GM19452 (cell line): Measurements from ENCODE around the gene CCNJL.
"Not testable (repeated sequence)": the region's sequence is repeated elsewhere in the genome, so short reads cannot be mapped to it uniquely, and the experiment has no call there.

ENCODE experiments used
- ATAC-seq: cut with Tn5 transposase; IDR thresholded peaks from one replicate; pipeline ENCODE4 v1.9.1; 2021; ENCODE audit not compliant: unreplicated experiment

The CCNJL gene

GRCh38 chr5:160263326-160263855 is 49.0 kb downstream of the CCNJL start:
- ATAC-seq: no peak

- no peak for ATAC-seq
Measured at GRCh38 chr5:160262151-160263074, 50.0 kb downstream of the CCNJL start.

- ATAC-seq: peak; percentile 58
Measured at GRCh38 chr5:160260881-160261815, 51.2 kb downstream of the CCNJL start.

DNA sequence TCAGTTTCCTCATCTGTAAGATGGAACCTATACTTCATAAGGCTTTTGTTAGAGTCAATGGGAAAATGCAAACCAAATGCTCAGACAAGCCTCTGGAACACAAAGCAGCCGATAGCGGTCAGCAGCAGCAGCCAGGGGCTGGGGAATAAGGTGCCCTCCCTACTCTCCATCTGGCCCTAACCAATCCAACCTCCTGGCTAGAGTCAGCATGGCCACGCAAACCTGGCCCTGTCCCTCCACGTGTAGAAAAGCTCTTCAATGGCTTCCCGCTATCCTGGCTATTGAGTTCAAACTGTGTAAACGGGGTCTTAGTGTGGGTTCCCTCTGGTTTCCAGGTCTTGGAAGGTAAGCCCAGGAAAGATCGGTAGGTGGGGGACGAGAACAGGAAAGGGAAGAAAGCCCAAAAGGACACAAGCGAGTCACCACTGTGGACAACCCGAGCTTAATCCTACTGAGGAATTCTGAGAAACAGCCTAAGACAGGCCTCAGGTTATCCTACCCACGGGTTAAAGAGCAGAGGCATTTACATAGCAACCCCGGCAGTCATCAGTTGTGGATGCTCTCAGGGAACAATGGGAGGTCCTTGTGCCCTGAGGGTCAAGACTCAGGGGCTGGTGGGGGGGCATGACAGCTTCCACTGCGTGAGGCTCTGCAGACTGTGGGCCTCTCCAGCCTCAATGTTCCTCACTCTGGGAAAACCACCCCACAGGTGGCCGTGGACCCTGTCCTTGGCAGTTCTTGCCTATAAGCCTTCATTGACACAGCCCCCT is 52.2 kb downstream of the CCNJL start:
- ATAC-seq: no peak

GRCh38 chr5:160259341-160259740 is 53.0 kb downstream of the CCNJL start:
- ATAC-seq: no peak

GRCh38 chr5:160254706-160255105 is 57.7 kb downstream of the CCNJL start:
- no peak for ATAC-seq

DNA sequence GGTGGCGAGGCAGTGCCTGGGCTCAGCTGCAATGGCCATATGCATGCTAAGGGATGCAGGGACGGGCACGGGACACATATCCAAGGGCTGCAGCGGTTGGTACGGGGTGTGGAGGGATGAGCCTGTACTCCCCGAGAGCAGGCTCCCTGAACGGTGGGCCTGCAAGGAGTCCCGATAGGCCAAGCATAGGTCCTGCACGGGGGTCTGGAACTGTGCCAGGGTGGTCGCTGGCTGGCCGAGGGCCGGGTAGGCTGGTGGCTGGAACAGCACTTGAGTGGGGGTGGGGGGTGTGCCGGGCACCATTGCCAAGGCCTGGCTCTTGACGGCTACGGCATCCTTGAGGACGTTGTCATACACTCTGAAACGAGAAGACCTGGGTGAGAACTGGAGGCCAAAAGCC is 58.9 kb downstream of the CCNJL start:
- no peak for ATAC-seq

DNA sequence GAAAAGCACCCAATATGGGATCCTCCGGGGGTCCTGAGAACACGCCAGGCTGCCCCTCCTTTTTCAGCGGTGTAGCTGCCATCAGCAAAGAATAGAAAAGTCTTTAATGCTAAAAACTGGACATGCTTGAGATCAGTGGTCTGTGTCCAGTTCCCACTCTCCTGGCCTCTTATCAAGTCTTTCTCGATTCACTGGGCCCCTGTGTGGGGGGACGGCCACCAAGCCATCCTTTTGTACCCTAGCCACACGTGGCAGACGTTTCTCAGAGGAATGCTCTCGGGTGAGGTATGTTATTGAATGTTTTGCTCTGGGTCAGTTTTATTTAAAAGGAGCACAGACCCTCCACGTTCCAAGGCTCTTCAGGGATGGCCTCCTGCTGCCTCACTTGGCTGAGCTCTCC is 59.4 kb downstream of the CCNJL start:
- ATAC-seq: no peak

GRCh38 chr5:160251406-160252155 is 60.8 kb downstream of the CCNJL start:
- ATAC-seq: no peak

- no peak for ATAC-seq
Measured at GRCh38 chr5:160250826-160251225, 61.5 kb downstream of the CCNJL start.

GRCh38 chr5:160250226-160250625 is 62.1 kb downstream of the CCNJL start:
- no peak for ATAC-seq

GRCh38 chr5:160249570-160249969 is 62.8 kb downstream of the CCNJL start:
- ATAC-seq: not testable (repeated sequence)

GRCh38 chr5:160245506-160246086 is 66.8 kb downstream of the CCNJL start:
- ATAC-seq: no peak

DNA sequence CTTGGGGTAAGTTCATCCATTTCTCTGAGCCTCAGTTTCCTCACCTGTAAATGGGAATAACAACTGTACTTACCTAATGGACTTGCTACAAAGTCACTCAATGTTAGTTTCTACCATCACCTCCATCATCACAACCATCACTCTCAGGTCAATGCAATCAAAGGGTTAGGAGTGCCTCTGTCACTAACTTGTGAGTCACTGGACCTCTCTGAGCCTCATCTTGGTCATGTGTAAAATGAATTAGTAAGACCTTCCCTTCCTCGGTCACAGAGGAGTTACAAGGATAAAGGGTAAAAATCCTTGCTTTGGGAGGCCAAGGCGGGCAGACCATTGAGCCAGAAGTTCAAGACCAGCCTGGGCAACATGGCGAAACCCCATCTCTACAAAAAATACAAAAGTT is 70.2 kb downstream of the CCNJL start:
- no peak for ATAC-seq

DNA sequence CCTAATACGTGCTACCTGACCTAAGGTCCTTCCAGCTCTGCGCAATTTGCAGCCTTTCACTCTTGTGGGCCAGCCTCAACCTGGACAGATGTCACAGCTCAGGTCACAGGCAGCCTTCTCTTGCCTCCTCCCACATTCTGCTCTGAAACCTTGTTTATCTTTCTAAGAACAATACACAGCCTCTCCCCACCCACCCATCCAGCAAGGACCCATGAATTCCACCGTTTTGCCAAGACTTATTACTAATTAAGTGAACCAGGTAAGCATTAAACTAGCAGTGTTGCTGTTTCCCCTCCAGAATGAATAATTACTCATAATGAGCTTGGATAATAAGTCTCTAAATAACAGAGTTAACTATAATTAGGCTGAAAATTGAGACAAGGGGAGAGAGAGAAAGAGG is 72.0 kb downstream of the CCNJL start:
- ATAC-seq: no peak

GRCh38 chr5:160237571-160238093 is 74.7 kb downstream of the CCNJL start:
- no peak for ATAC-seq

GRCh38 chr5:160235731-160236130 is 76.6 kb downstream of the CCNJL start:
- no peak for ATAC-seq

- ATAC-seq: no peak
Measured at GRCh38 chr5:160233215-160233614, 79.1 kb downstream of the CCNJL start.

- ATAC-seq: no peak
Measured at GRCh38 chr5:160231783-160232342, 80.5 kb downstream of the CCNJL start.
